Hepatocyte (in vitro differentiated cells): ENCODE measurements around the gene GLI1.

Source experiments
- CTCF ChIP-seq: fragments of 200-600 bp; sonication (generic); IDR thresholded peaks from 2 replicates; pipeline ENCODE4 v1.5.1; 2016; ENCODE audit warnings: antibody characterized with exemption, mild to moderate bottlenecking; ENCODE audit not compliant: poor library complexity
- EZH2 ChIP-seq: fragments of 200-600 bp; sonication (generic); IDR thresholded peaks from 2 replicates; pipeline ENCODE4 v1.6.1; 2016; ENCODE audit warnings: antibody characterized with exemption, mild to moderate bottlenecking, borderline replicate concordance

GRCh38 chr12:57517187-57517586, 57.6 kb downstream of the GLI1 start:
- TF ChIP-seq CTCF, result no peak
- TF ChIP-seq EZH2, result no peak
